Endothelial cell of umbilical vein (primary cell): Measurements from ENCODE around the gene PLXNC1.

ENCODE experiments used
- CTCF ChIP-seq, 2 donors: IDR thresholded peaks; 1 replicate in 1 of 2; 2 replicates in 1 of 2; pipeline ENCODE4 v1.5.1; 2011; ENCODE audit warnings: low read length in 2 of 2, mild to moderate bottlenecking in 2 of 2, moderate library complexity in 2 of 2, control low read depth in 1 of 2, inconsistent platforms in 1 of 2, low read depth in 1 of 2; ENCODE audit not compliant: insufficient read depth in 1 of 2; ENCODE audit errors: extremely low read depth in 1 of 2
- MAX ChIP-seq: IDR thresholded peaks from 2 replicates; pipeline ENCODE4 v1.6.1; 2011; ENCODE audit not compliant: insufficient read depth, insufficient read length
- MYC ChIP-seq: IDR thresholded peaks from one replicate; pipeline ENCODE4 v1.6.1; 2011; ENCODE audit warnings: mild to moderate bottlenecking, low read depth, low read length

- TF ChIP-seq CTCF (IDR thresholded peaks at IDR 0.05; ENCODE audit: extremely low read depth in 1 of 2, insufficient read depth in 1 of 2, low read depth in 1 of 2, low read length in 2 of 2) (no peak), MAX (no peak), MYC (no peak)
Observed at GRCh38 chr12:94141004-94141764, 7.2 kb upstream of the PLXNC1 start.
